ENCODE data around the gene MBOAT2.

- TF ChIP-seq CTCF (IDR thresholded peaks at IDR 0.05) (no peak), POLR2A (IDR thresholded peaks at IDR 0.05) (no peak)
These were observed 37.2 kb downstream of the MBOAT2 start for GRCh38 chr2:8966123-8966908.
